AG04450 (cell line): ENCODE data around the gene TBC1D20. TPM values are rescaled to one million over a fixed set of nuclear protein-coding genes. Genes with fewer than 3 reads are reported as not detected.
"Not testable (repeated sequence)": the region's sequence is repeated elsewhere in the genome, so short reads cannot be mapped to it uniquely, and the experiment has no call there.

Experiments
- CTCF ChIA-PET: fragments of 300-600, 350-600 bp; formaldehyde crosslinking; extraction: SDS; loops from one replicate; lab custom pipeline; 2022; ENCODE audit warnings: antibody characterized with exemption, inconsistent platforms; lab: Charles Lee
- POLR2A ChIA-PET: fragments of 350-600 bp; formaldehyde crosslinking; extraction: SDS; loops from one replicate; lab custom pipeline; 2021; ENCODE audit warnings: antibody characterized with exemption, inconsistent platforms; lab: Yijun Ruan, JAX
- DNase-seq: peaks from one replicate; pipeline ENCODE4 v3.0.0-alpha.2; 2011; ENCODE audit warnings: low read depth, low spot score
- H3K27ac ChIP-seq: one replicate; pipeline ENCODE4 v1.5.1; 2012; ENCODE audit warnings: low read depth, low read length, control low read depth
- H3K27me3 ChIP-seq: one replicate; pipeline ENCODE4 v1.6.0; 2012; ENCODE audit warnings: low read length; ENCODE audit not compliant: control insufficient read depth, insufficient read depth
- H3K4me3 ChIP-seq: 2 replicates; pipeline ENCODE4 v1.5.1; 2011; ENCODE audit warnings: mild to moderate bottlenecking, low read depth, low read length, control low read depth
- H3K9me3 ChIP-seq: 2 replicates; pipeline ENCODE4 v1.5.1; 2012; ENCODE audit warnings: low read length; ENCODE audit not compliant: control insufficient read depth, insufficient read depth
- polyA plus RNA-seq: library from polyadenylated mRNA; depleted of rRNA; stranded (reverse); fragments of >200 nt; gene quantifications from 2 replicates; pipeline ENCODE4 v1.2.3, GENCODE V29; 2011
- TF ChIP-seq, protein P1 (sequence below): IDR thresholded peaks from 2 replicates; pipeline ENCODE4 v1.5.1; 2011; ENCODE audit warnings: low read depth, low read length, control low read depth, inconsistent platforms

TBC1D20 gene
- polyA plus RNA-seq, 1 experiment, result 40.1 TPM

DNA sequence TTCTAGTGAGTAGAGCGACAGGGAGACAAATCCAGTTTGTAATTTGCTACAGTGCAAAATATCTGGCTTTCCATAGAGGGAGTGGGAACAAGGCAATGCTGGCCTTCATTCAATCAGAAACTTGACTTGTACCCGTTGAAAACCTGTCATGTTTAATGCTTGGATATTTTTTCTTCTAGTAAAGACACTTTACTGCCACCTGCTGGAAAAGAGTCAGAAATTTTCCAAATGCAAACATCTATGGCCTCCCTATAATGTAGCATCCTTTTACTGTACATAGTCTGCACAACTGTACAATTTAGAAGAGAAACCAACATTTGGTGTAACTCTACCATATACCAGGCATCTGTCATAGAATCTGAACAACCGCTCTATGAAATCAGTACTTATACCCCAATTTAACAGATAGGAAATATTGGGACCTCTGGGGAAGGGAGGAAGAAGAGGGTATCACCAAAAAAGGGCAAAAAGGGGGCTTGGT, 16.7 kb upstream of the TBC1D20 start:
- CTCF ChIA-PET, result interaction anchor here (0.6 to 5.0 kb wide), 17 partner anchors 9 to 167 kb away, joined by 3 to 59 read pairs (median 5); no protein-coding TSS in a partner anchor
- TF ChIP-seq, protein P1, sequence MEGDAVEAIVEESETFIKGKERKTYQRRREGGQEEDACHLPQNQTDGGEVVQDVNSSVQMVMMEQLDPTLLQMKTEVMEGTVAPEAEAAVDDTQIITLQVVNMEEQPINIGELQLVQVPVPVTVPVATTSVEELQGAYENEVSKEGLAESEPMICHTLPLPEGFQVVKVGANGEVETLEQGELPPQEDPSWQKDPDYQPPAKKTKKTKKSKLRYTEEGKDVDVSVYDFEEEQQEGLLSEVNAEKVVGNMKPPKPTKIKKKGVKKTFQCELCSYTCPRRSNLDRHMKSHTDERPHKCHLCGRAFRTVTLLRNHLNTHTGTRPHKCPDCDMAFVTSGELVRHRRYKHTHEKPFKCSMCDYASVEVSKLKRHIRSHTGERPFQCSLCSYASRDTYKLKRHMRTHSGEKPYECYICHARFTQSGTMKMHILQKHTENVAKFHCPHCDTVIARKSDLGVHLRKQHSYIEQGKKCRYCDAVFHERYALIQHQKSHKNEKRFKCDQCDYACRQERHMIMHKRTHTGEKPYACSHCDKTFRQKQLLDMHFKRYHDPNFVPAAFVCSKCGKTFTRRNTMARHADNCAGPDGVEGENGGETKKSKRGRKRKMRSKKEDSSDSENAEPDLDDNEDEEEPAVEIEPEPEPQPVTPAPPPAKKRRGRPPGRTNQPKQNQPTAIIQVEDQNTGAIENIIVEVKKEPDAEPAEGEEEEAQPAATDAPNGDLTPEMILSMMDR, result peak; percentile 63
- POLR2A ChIA-PET, result interaction anchor here (0.6 to 0.8 kb wide), 2 partner anchors 19 to 99 kb away, joined by 3 to 4 read pairs; partner anchors contain the start of gene TRIB3
- peak; percentile 42 for DNase-seq
- peak overlapping the region; percentile 86 for H3K27ac ChIP-seq
- H3K27me3 ChIP-seq, result no peaks in the 10 kb centered on the region
- H3K4me3 ChIP-seq, result no peak overlapping the region
- H3K9me3 ChIP-seq, result no peaks in the 10 kb centered on the region

DNA sequence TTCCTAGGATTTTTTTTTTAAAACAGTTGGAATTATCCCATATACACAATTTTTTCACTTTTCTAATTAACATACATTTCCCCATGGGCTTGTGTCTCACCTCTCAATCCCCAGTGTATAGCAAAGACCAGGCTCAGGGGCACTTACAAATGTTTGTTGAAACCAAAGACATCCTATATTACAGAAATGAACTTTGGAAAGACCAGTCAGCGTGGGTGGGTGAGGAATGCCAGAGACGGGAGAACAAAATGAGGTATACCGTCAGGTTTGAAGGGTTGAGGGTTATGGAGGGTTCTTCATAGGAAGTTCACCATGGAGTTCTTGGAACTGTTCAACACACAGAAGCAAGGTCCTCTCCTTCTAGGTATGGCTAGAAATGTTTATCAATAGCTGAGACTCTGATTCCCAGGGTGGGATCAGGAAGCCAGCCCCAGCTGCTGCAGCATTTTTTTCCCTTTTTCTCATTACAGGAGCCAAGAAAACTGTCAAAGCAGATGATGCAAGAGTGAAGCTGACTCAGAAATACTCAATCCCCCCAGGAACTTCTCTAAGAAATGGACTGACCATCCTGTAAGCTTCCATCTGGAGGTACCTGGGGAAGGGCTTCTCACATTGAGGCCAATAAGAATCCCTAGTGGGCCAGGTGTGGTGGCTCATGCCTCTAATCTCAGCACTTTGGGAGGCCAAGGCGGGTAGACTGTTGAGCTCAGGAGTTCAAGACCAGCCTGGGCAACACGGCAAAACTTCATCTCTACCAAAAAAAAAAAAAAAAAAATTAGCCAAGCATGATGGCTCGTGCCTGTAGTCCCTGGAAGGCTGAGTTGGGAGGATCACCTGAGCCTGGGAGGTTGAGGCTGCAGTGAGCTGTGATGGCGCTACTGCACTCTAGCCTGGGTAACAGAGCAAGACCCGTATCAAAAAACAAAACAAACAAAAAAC, 15.9 kb upstream of the TBC1D20 start:
- peak; percentile 67 for DNase-seq
- no peaks in the 10 kb centered on the region for H3K27me3 ChIP-seq
- TF ChIP-seq, protein P1, result no peak
- CTCF ChIA-PET, result interaction anchor here (0.7 to 5.0 kb wide), 20 partner anchors 9 to 455 kb away, joined by 3 to 59 read pairs (median 4); no protein-coding TSS in a partner anchor
- no peaks in the 10 kb centered on the region for H3K9me3 ChIP-seq
- H3K4me3 ChIP-seq, result no peak overlapping the region
- peak overlapping the region; percentile 86 for H3K27ac ChIP-seq
- POLR2A ChIA-PET, result interaction anchor here (0.6 to 0.8 kb wide), 3 partner anchors 18 to 120 kb away, joined by 3 to 5 read pairs (median 4); partner anchors contain the start of gene TRIB3

DNA sequence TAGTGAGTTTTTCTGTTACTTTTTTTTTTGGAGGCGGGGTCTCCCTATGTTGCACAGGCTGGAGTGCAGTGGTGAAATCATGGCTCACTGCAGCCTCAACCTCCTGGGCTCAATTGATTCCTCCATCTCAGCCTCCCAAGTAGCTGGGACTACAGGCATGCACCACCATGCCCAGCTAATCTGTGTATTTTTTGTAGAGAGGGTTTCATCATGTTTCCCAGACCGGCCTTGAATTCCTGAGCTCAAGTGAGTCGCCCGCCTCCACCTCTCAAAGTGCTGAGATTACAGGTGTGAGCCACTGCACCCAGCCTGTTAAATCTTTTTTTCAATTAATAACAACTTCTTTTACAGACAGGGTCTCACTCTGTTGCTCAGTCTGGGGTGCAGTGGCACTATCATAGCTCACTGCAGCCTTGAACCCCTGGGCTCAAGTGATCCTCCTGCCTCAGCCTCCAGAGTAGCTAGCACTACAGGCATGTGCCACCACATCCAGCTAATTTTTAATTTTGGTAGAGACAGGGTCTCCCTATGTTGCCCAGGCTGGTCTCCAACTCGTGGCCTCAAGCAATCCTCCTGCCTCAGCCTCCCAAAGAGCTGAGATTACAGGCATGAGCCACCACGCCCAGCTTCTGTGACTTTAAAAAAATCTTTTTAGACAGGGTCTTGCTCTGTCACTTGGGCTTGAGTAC, 14.4 kb upstream of the TBC1D20 start:
- POLR2A ChIA-PET, H3K27ac ChIP-seq, H3K9me3 ChIP-seq, H3K4me3 ChIP-seq, H3K27me3 ChIP-seq, DNase-seq: not testable (repeated sequence)
- CTCF ChIA-PET, result interaction anchor here (1.0 to 5.0 kb wide), 2 partner anchors 16 to 123 kb away, joined by 3 to 59 read pairs; no protein-coding TSS in a partner anchor

DNA sequence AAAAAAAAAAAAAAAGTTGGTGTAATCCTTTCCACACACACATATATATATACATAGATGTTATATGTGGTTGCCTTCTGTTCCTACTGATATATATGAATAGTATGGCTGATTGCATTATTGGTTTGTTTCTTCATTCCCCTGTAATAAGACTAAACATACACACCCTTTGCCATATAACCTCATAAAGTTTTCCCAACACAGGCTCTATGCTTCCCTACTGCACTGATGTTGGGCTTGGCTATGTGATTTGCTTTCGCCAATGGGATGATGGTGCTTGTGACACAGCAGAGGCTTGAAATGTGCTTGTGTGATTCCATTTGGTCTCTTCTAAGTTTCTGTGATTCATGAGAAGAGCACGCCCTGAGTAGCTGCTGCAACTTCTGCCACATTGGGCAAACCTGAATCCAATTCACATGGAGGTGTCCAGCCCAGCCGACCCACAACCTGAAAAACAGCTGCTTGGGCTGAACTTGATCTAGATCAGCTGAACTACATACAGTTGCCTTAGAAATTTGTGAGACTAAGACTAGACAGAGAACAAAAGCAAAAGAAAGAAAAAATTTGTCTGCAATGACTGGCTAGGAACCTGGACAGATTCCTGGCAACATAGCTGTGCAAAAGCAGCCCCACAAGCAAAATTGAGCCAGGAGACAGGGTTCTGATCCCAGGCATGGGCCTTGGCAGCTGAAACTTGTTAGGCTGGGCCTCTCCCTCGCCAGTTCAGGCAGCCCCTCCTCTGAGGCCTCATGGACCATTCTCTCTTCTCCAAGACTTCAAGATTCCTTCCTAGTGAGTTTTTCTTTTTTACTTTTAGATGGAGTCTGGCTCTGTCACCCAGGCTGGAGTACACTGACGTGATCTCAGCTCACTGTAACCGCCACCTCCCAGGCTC, 13.4 kb upstream of the TBC1D20 start:
- TF ChIP-seq, protein P1, result no peak
- no peak overlapping the region for H3K27ac ChIP-seq
- H3K27me3 ChIP-seq, result no peaks in the 10 kb centered on the region
- ChIA-PET POLR2A (no interaction called here), CTCF (interaction anchor here (0.9 to 5.0 kb wide), 3 partner anchors 12 to 122 kb away, joined by 3 to 59 read pairs (median 3); no protein-coding TSS in a partner anchor)
- no peaks in the 10 kb centered on the region for H3K9me3 ChIP-seq
- DNase-seq, result no peak
- no peak overlapping the region for H3K4me3 ChIP-seq
